AML-193 (cell line): Measurements from ENCODE around the gene KRTAP10-10.
"Not testable (repeated sequence)": the region's sequence is repeated elsewhere in the genome, so short reads cannot be mapped to it uniquely, and the experiment has no call there.

ENCODE experiments used
- DNase-seq, 2 experiments: peaks; one replicate each; lab custom pipeline; 2025; lab: John Stamatoyannopoulos, UW

KRTAP10-10 gene

GRCh38 chr21:44653123-44653522 is 16.0 kb downstream of the KRTAP10-10 start:
- DNase-seq, result no peak

- no peak for DNase-seq
These were observed 16.8 kb downstream of the KRTAP10-10 start for GRCh38 chr21:44653656-44654575.

- no peak for DNase-seq
These were observed 17.5 kb downstream of the KRTAP10-10 start, which contains the start of gene KRTAP12-4 for GRCh38 chr21:44654576-44655175. TSS of gene KRTAP12-4 (minus strand) at chr21:44654659. CDS start at chr21:44654614, 45 bp downstream.

GRCh38 chr21:44656868-44657267 is 19.7 kb downstream of the KRTAP10-10 start:
- DNase-seq, result no peak

- DNase-seq, result no peak
These were observed 20.7 kb downstream of the KRTAP10-10 start, which contains the start of gene KRTAP12-3 for GRCh38 chr21:44657635-44658540. TSS of gene KRTAP12-3 (plus strand) at chr21:44657932. CDS start at chr21:44657980, 48 bp downstream.

GRCh38 chr21:44658541-44658910 is 21.4 kb downstream of the KRTAP10-10 start:
- no peak for DNase-seq

- DNase-seq, result no peak
These were observed 21.9 kb downstream of the KRTAP10-10 start for GRCh38 chr21:44658913-44659595.

- not testable (repeated sequence) for DNase-seq
These were observed 24.4 kb downstream of the KRTAP10-10 start for GRCh38 chr21:44661567-44661966.

GRCh38 chr21:44664691-44665090 is 27.5 kb downstream of the KRTAP10-10 start:
- no peak for DNase-seq

- DNase-seq, result no peak
These were observed 29.5 kb downstream of the KRTAP10-10 start, which contains the start of gene KRTAP12-2 for GRCh38 chr21:44666401-44667320. TSS of gene KRTAP12-2 (minus strand) at chr21:44666927. CDS start at chr21:44666886, 41 bp downstream.

GRCh38 chr21:44667612-44668011 is 30.5 kb downstream of the KRTAP10-10 start:
- no peak for DNase-seq

GRCh38 chr21:44670642-44671432 is 33.7 kb downstream of the KRTAP10-10 start:
- no peak for DNase-seq

GRCh38 chr21:44671911-44672310 is 34.8 kb downstream of the KRTAP10-10 start:
- no peak for DNase-seq

- DNase-seq, result no peak
These were observed 40.7 kb downstream of the KRTAP10-10 start for GRCh38 chr21:44677881-44678280.

GRCh38 chr21:44681152-44681551 is 44.0 kb downstream of the KRTAP10-10 start:
- no peak for DNase-seq

GRCh38 chr21:44681861-44682579 is 44.9 kb downstream of the KRTAP10-10 start, which contains the start of gene KRTAP12-1:
TSS of gene KRTAP12-1 (minus strand) at chr21:44682163. CDS start at chr21:44682123, 40 bp downstream.
- DNase-seq, result no peak

GRCh38 chr21:44682580-44683151 is 45.5 kb downstream of the KRTAP10-10 start:
- DNase-seq, result no peak

GRCh38 chr21:44684077-44684476 is 46.9 kb downstream of the KRTAP10-10 start:
- no peak for DNase-seq
